Embryonic facial prominence (tissue), 1 donor: ENCODE measurements around the gene LAMA2.
"Not testable (repeated sequence)": the region's sequence is repeated elsewhere in the genome, so short reads cannot be mapped to it uniquely, and the experiment has no call there.

ENCODE experiments used
- DNase-seq: peaks from one replicate; pipeline ENCODE4 v3.0.0-alpha.2; 2016; ENCODE audit errors: extremely low spot score

Gene LAMA2

GRCh38 chr6:129006724-129007514 lies 124.0 kb downstream of the LAMA2 start:
- no peak for DNase-seq

GRCh38 chr6:129007701-129008373 lies 124.9 kb downstream of the LAMA2 start:
- no peak for DNase-seq

- no peak for DNase-seq
Observed at GRCh38 chr6:129008591-129008990, 125.7 kb downstream of the LAMA2 start.

- DNase-seq = no peak
Observed at GRCh38 chr6:129009851-129010250, 126.9 kb downstream of the LAMA2 start.

- DNase-seq = no peak
Observed at GRCh38 chr6:129014302-129014701, 131.4 kb downstream of the LAMA2 start.

DNA sequence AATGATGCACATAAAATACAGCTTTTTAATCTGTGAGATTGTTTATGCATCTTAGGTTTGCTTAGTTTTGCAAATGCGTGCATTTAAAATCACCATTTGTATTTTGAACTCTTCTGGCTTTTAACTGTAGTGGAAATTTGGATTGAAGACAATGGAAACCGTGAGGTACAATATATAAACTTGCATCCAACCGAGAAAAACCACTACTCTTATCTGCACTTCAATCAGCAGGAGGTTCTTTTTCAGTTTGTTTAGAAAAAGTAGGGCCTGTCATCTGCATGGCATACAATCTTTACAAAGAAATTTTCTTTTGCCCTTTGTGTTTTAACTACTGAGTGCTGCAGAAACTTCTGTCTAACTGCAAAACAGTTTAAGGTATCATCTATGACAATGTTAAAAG lies 132.8 kb downstream of the LAMA2 start:
- no peak for DNase-seq

GRCh38 chr6:129016844-129017243 lies 133.9 kb downstream of the LAMA2 start:
- DNase-seq = no peak

- no peak for DNase-seq
Observed at GRCh38 chr6:129022011-129022553, 139.1 kb downstream of the LAMA2 start.

GRCh38 chr6:129026601-129027000 lies 143.7 kb downstream of the LAMA2 start:
- no peak for DNase-seq

DNA sequence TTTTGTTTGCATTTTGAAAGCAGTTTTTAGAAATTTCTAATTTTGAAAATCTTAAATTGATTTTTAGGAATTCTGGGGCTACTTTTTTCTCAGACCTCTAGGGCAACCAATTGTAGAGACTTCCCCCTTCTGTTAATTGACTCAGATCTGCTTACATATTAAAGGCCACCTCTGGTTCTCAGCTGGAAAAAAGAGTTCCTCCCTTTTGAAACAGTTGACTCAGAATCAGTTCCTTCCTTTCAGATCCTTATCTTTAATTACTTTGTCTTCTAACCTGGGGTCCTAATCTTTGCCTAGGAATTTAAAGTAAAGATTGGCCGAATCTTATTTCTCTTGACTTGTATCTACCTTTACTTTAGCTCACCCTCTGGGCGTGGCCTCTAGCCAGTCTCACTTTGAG lies 146.8 kb downstream of the LAMA2 start:
- DNase-seq = no peak

DNA sequence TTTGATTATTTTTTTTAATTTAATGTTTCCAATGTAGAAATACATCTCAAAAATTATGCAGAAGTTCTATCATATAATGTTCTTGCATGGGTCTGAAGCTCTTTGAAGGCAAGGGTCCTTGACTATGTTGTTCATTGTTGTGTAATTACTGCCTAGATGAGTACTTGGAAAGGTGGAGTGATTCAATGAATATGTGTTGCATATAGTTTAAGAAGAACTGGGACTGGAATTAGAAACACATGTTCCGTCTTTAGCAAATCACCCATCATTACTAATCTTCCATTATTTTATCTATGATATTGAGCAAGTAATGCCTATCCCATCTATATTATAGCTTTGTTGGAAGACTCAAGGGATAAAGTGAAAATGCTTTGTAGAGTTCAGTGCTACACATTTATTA lies 147.3 kb downstream of the LAMA2 start:
- no peak for DNase-seq

DNA sequence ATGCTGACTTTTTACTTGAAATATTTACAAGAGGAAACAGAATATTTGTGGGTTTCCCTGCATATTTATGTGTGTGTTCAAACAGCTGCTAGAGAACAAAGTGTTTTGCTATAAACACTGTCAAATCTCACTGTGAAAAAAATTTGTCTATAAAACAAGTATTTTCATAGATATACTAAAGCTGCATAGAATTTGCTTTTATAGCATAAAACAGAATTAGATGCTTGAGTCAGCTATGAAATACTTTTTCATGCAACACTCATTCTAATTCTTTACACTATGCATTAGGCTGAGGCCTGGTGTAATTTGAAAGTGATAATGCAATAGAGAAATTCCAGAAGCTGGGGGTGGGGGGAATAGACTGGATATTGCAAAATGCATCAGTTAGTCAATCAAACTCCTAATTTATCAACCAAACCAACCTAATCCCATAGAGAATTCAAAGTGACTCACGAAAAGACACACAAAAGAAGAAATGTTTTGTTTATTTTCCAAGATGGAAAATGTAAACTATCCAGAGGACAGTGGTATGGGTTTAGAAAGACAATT lies 148.2 kb downstream of the LAMA2 start:
- DNase-seq = no peak

DNA sequence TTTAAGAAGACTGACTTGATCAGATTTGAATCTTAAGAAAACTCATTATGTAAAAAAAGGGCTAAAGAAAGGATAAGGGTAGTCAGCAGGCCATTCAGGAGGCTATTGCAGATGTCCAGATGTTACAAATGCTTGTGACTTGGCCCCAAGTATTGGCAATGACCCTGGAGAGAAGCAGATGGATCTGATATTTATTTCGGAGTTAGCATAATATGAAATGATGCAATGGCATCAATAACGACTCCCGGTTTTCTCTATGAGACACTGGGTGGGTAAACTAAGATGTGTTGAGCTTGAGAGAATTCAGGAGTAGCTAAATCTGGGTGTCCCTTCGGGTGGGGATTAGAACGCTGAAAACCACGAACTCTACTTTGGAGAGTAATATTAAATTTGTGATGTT lies 149.7 kb downstream of the LAMA2 start:
- DNase-seq = no peak

DNA sequence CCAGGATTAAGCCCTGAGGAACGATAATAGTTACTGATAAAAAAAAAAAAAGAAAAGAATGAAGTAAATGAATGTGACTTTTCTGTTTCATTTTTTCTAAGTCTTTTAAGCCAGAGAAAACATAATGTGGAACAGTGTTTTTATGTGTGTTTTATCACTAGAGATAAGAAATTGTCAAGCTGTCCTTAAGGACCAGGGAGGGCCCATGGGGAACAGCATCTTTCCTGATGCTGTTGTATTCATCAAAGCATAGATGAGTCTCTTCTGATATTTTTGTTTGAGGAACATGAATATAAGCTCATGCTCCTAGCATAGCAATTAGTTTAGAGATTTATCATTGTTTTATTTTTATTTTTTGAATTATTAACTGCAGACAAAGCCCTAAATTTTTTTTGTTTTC lies 150.2 kb downstream of the LAMA2 start:
- no peak for DNase-seq

DNA sequence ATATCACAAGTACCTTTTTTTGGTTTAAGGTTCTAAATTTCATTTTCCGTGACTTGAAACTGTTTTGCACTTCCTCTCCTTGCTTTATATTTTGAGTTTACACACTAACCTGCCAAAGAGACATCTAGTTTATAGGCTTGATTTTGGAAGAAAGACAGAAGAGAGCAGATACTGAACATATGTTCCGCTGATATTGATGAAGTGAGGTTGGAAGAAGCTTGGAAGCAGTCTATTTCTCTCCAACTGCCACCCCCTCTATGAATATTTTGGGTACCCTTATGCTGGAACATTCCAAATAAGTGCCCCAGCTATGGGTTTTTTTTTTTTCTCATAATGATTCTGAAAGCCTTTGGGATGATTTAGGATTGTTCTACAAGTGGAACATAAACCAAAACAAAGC lies 150.6 kb downstream of the LAMA2 start:
- no peak for DNase-seq

DNA sequence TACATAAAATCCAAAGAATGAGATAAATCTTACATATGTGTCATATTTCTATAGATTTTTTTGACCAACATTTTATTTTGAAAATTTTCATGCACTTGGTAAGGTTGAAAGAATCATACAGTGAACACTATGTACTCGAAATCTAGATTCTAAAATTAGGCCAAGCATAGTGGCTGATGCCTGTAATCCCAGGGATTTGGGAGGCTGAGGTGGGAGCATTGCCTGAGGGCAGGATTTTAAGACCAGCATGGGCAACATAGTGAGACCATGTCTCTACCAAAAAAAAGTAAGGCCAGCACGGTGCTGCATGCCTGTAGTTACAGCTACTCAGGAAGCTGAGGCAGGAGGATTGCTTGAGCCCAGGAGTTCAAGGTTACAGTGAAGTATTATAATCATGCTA lies 158.6 kb downstream of the LAMA2 start:
- no peak for DNase-seq

DNA sequence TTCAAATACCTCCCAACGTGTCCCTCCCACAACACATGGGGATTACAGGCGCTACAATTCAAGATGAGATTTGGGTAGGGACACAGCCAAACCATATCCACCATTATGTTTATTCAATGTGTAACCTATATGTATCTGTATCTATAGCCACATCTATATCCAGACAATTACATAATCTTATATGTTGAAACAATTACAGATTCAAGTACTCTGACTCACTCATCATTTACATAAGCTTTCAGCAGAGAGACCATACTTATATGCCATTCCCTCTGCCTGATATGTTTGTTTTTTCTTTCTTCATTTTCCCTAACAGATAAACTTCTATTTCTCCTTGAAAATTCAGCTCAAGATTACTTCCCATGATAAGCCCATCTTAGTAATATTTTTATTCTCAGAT lies 163.6 kb downstream of the LAMA2 start:
- no peak for DNase-seq

DNA sequence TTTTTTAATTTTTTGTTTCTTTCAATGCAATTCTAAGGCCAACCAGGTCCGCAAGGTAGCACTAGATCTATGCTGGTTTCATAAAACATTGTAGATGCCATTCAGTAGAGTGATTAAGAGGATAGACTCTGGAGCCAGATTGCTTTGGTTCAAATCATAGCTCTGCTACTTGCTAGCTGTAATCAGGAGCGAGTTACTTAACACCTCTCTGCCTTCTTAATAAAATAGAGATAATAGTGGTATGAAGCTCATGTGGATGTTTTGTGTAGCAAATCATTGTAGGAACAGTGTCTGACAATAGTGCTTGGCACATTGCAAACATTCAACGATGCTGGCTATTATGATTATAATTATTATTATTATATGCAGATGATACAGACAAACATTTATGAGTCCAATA lies 164.9 kb downstream of the LAMA2 start:
- no peak for DNase-seq

DNA sequence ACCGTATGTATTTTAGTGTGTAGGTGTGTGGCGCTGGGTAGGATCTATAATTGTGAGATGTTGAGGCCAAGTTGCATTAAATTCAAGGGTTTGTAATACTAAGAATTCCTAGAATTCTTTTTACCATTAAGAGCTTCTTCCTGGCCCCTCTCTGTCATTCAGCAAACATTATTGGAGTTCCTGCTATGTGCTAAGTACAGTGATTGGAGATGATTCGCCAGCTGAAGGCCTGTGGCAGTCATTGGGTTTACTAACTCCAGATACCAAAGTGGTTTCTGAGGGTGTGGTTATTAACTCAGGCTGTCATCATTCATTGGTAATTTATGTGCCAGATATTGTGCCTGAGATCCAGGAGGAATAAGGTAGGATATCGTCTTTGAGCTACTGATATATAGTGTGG lies 167.1 kb downstream of the LAMA2 start:
- no peak for DNase-seq

DNA sequence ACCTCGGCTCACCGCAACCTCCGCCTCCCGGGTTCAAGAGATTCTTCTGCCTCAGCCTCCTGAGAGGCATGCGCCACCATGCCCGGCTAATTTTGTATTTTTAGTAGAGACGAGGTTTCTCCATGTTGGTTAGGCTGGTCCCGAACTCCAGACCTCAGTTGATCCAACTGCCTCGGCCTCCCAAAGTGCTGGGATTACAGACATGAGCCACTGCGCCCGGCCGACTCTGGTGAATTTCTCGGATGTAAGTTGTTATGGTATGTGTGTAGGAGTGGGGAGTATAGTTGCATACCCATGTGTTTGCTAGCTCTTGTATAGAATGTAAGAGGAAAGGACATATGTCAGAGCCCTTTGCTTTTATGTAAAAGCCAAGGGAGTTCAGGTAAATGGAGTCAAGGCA lies 170.2 kb downstream of the LAMA2 start:
- DNase-seq = not testable (repeated sequence)

DNA sequence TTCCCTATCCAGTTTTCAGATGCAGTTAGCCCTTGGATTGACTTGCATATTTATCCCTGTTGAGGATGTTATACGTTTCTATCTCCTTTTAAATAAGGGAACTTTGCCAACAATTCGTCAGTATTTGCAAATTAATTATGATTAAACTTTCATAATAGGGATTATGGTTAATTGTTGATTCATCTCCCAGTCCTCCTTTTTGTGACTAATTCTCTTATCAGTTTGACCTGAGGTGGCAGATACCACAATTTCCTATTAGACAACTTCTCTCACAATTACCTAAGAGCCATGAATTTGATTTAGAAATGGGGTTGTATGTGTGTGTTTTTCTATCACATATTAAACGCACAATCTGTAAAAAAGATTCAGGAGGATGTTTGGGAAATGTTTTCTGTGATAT lies 172.9 kb downstream of the LAMA2 start:
- DNase-seq = no peak

GRCh38 chr6:129059650-129060049 lies 176.7 kb downstream of the LAMA2 start:
- no peak for DNase-seq

GRCh38 chr6:129069006-129069405 lies 186.1 kb downstream of the LAMA2 start:
- DNase-seq = no peak
